ENCODE data around the gene MFSD8. TPM values are rescaled to one million over a fixed set of nuclear protein-coding genes. Genes with fewer than 3 reads are reported as not detected.
"Not testable (repeated sequence)": the region's sequence is repeated elsewhere in the genome, so short reads cannot be mapped to it uniquely, and the experiment has no call there.

Gene MFSD8
- total RNA-seq, 2 donors from 2014 or later: 9.8 to 10.5 TPM

- not testable (repeated sequence) for ATAC-seq, DNase-seq
- intact Hi-C loops (cut with DNase I): loop anchor here in 1 of 2 donors (10.0 kb wide), 1 partner anchor 101 kb away; the partner anchor contains the start of gene LARP1B
These were observed 1.2 kb downstream of the MFSD8 start for GRCh38 chr4:127963633-127964398.

DNA sequence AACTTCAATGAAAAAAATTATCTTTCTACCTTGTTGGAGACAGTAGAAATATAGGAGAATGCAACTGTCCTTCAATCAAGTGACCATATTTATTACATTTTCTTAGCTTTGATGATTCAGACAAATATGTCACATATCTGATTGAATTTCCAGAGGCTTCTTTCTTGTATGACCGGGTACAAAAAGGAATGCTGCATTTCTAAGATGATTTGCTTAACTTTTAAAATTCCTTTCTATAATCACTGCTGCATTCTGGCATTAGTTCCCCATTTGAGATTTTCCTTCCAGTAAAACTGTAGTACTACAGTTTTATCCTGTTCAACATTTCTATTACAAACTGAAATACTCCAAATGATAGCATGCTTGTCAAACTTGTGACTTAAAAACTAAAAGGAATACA is 5.2 kb downstream of the MFSD8 start:
- ATAC-seq: no peak
- intact Hi-C loops (cut with DNase I): loop anchor here in 1 of 2 donors (10.0 kb wide), 1 partner anchor 105 kb away; the partner anchor contains the start of gene LARP1B
- no peak for DNase-seq

DNA sequence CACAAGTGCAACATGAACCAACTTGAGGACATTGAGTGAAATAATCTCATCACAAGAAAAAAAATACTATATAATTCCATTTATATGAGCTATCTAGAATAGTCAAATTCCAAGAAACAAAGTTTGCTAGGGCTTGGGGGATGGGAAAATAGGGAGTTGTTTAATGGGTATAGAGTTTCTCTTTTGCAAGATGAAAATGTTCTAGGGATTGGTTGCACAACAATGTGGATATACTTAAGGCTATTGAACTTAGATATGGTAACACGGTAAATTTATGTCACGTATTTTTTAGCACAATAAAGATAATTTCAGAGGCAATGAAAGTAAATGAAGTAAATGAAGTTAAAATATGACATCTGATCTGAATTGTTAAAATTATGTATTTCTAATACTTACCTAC is 7.9 kb downstream of the MFSD8 start:
- no peak for DNase-seq
- intact Hi-C loops (cut with DNase I): no loop called here
- no peak for ATAC-seq

- peak in 1 of 2 donors; percentile 62 for ATAC-seq
- DNase-seq: no peak
- intact Hi-C loops (cut with DNase I): no loop called here
These were observed 28.0 kb downstream of the MFSD8 start for GRCh38 chr4:127936974-127937373.

DNA sequence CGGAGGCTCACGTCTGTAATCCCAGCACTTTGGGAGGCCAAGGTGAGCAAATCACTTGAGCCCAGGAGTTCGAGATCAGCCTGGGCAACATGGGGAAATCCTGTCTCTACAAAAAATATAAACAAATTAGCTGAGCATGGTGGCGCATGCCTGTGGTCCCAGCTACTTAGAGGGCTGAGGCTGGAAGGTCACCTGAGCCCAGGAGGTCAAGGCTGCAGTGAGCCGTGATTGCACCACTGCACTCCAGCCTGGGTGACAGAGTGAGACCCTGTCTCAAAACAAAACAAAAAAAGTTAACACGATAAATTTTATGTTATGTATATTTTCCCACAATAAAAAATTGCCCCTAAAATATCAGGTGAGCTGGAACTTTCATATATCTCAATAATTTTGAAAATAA is 33.1 kb downstream of the MFSD8 start:
- DNase-seq; intact Hi-C loops (cut with DNase I); ATAC-seq: not testable (repeated sequence)

GRCh38 chr4:127930175-127930574 is 34.8 kb downstream of the MFSD8 start:
- DNase-seq (no peak), ATAC-seq (no peak)
- intact Hi-C loops (cut with DNase I): no loop called here

DNA sequence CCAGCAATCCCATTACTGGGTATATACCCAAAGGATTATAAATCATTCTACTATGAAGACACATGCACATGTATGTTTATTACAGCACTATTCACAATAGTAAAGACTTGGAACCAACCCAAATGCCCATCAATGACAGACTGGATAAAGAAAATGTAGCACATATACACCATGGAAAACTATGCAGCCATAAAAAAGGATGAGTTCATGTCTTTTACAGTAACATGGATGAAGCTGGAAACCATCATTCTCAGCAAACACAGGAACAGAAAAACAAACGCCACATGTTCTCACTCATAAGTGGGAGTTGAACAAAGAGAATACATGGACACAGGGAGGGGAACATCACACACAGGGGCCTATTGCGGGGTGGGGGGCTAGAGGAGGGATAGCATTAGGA is 39.3 kb downstream of the MFSD8 start:
- intact Hi-C loops (cut with DNase I): not testable (repeated sequence)

DNA sequence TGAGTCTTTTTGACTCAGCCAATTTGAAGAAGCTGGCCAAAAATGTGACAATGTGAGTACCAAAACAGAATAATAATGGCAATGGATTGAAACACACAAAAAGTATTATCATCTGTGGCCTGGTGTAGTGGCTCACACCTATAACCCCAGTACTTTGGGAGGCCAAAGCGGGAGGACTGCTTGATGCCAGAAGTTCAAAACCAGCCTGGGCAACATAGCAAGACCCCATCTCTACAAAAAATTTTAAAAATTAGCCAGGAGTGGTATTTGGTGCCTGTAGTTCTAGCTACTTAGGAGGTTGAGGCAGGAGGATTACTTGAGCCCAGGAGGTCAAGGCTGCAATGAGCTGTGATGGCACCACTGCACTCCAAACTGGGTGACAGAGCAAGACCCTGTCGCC is 42.7 kb downstream of the MFSD8 start:
- ATAC-seq: no peak
- intact Hi-C loops (cut with DNase I): no loop called here
- no peak for DNase-seq

More for the DNA sequence above, 39.3 kb downstream of the MFSD8 start:
- not testable (repeated sequence) for DNase-seq, ATAC-seq

DNA sequence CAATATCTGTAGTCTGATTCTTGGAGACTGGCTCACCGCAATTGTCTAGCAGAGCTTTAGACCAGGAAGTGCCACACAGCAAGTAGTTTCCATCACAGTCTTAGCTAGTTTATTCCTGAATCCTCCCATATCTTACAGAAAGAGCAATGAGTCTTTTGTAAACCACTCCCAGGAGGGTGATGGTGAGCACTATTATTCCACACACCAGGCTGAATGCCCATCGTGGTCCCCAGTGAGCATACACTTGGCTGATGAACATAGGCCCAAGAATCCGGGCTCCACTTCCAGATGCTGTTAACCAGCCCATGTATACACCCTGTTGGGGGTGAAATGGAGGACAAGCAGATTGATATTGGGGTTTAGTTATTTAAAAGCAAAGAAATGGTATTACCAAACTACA is 44.5 kb downstream of the MFSD8 start:
- DNase-seq: no peak
- peak in 1 of 2 donors; percentile 34 for ATAC-seq
- intact Hi-C loops (cut with DNase I): no loop called here

DNA sequence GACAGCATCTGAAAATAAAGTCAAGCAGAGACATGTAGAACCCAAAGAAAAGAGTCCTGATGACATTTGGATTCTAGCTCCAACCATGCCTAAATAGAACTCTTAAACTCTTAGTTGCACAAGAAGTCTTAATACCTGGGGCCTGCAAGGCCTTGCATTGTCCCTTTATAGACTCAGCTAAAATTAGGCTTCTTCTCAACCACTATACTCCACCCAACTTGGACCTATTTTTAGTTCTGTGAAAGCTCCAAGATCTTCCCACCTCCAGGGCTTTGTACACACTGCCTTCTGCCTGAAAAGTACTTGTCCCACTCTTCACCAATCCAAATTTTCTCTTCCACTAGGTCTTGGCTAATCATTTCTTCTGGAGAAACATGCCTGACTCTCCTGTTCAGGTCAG is 47.8 kb downstream of the MFSD8 start:
- DNase-seq (no peak), ATAC-seq (peak in 1 of 2 donors; percentile 53)
- intact Hi-C loops (cut with DNase I): no loop called here

- ATAC-seq: no peak
These were observed 48.5 kb downstream of the MFSD8 start for GRCh38 chr4:127916512-127916911.

GRCh38 chr4:127905029-127905428 is 59.9 kb downstream of the MFSD8 start:
- ATAC-seq (no peak), DNase-seq (no peak)
- intact Hi-C loops (cut with DNase I): no loop called here

More at GRCh38 chr4:127916512-127916911, 48.5 kb downstream of the MFSD8 start:
- intact Hi-C loops (cut with DNase I): no loop called here
- DNase-seq: no peak

GRCh38 chr4:127899682-127900081 is 65.3 kb downstream of the MFSD8 start:
- intact Hi-C loops (cut with DNase I); ATAC-seq; DNase-seq: not testable (repeated sequence)

GRCh38 chr4:127896528-127896927 is 68.4 kb downstream of the MFSD8 start:
- DNase-seq: no peak

GRCh38 chr4:127896069-127896468 is 68.9 kb downstream of the MFSD8 start:
- DNase-seq (no peak), ATAC-seq (no peak)
- intact Hi-C loops (cut with DNase I): no loop called here

More at GRCh38 chr4:127896528-127896927, 68.4 kb downstream of the MFSD8 start:
- intact Hi-C loops (cut with DNase I): no loop called here
- ATAC-seq: no peak

DNA sequence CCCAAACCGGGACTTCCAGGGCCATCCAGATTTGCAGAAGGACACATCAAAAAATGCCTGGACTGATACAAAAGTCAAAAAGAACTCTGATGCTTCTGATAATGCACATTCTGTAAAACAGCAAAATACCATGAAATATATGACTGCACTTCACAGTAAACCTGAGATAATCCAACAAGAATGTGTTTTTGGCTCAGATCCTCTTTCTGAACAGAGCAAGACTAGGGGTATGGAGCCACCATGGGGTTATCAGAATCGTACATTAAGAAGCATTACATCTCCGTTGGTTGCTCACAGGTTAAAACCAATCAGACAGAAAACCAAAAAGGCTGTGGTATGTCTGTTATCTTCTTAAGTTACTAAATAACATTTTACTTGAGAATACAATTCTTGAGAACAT is 75.1 kb downstream of the MFSD8 start:
- no peak for DNase-seq
- intact Hi-C loops (cut with DNase I): no loop called here
- no peak for ATAC-seq

GRCh38 chr4:127888559-127888958 is 76.4 kb downstream of the MFSD8 start:
- intact Hi-C loops (cut with DNase I): no loop called here
- no peak for ATAC-seq

DNA sequence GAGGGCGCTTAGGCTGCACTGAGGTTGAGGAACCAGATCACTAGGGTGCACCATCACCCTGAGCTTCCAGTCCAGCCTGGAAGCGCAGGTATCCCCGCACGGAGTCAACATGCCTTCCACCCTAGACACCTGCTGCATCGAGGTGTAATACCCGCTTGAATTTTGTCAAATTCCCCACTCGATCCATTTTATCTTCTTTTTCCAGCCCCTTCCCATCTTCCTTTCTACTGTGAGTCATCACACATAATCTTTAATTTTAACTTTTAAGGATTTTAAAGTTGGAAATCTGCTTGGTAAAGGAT is 83.5 kb downstream of the MFSD8 start:
- intact Hi-C loops (cut with DNase I): no loop called here
- ATAC-seq (no peak), DNase-seq (no peak)

More at GRCh38 chr4:127888559-127888958, 76.4 kb downstream of the MFSD8 start:
- DNase-seq: no peak

GRCh38 chr4:127880763-127881562 is 84.0 kb downstream of the MFSD8 start, which contains the start of gene PLK4:
TSS of gene PLK4 (plus strand) at chr4:127880893. CDS start at chr4:127881135, 242 bp downstream.
- ATAC-seq (peak; percentile 99), DNase-seq (peak; percentile 96)
- intact Hi-C loops (cut with DNase I): no loop called here

- no peak for DNase-seq
- intact Hi-C loops (cut with DNase I): no loop called here
These were observed 89.2 kb downstream of the MFSD8 start for GRCh38 chr4:127875791-127876190.

More at GRCh38 chr4:127875791-127876190, 89.2 kb downstream of the MFSD8 start:
- no peak for ATAC-seq

All from left cardiac atrium (tissue), 4 donors.